ENCODE data around the gene GNS. TPM values are rescaled to one million over a fixed set of nuclear protein-coding genes. Genes with fewer than 3 reads are reported as not detected.

GNS gene
- polyA plus RNA-seq, 2 of the 4 experiments (the other 2 are of a cell fraction) = 54.3 to 109 TPM

DNA sequence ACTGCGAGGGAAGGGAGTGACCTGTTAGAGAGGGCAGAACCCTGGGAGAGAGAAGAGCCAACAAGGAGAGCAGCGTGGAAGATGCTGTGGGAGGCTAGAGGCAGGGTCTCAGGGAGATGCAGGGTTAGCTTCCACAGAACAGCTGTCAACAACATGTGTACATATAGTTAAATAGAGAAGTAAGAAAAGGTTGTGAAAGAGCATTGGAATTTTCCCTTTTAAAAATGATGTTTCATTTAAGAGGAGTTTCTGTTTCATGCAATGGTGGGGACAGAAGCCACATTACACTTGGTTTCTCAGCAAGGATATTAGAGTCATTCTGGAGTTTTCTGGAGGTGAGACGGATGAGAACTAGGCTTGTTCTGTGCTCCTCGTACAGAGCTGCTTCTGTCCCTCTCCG lies 41.4 kb upstream of the GNS start:
- ChIA-PET CTCF (interaction anchor here (0.9 to 3.6 kb wide), 13 partner anchors 10 to 431 kb away, joined by 3 to 36 read pairs (median 11); partner anchors contain the start of gene LEMD3), POLR2A (no interaction called here)
- DNase-seq (ENCODE audit: low read depth in 1 of 2, low spot score in 1 of 2) (no peak), ATAC-seq (no peak), FAIRE-seq (no peak)
- Histone ChIP-seq H3K9me3 (no peaks in the 10 kb centered on the region), H3K4me2 (no peak overlapping the region), H3K27ac (no peak overlapping the region), H3K4me1 (peaks cover 19% of the 10 kb centered on the region), H3K4me3 (no peak overlapping the region)
- TF ChIP-seq, protein P1, sequence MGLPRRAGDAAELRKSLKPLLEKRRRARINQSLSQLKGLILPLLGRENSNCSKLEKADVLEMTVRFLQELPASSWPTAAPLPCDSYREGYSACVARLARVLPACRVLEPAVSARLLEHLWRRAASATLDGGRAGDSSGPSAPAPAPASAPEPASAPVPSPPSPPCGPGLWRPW (IDR thresholded peaks at IDR 0.05) = no peak
- TF ChIP-seq, protein P2, sequence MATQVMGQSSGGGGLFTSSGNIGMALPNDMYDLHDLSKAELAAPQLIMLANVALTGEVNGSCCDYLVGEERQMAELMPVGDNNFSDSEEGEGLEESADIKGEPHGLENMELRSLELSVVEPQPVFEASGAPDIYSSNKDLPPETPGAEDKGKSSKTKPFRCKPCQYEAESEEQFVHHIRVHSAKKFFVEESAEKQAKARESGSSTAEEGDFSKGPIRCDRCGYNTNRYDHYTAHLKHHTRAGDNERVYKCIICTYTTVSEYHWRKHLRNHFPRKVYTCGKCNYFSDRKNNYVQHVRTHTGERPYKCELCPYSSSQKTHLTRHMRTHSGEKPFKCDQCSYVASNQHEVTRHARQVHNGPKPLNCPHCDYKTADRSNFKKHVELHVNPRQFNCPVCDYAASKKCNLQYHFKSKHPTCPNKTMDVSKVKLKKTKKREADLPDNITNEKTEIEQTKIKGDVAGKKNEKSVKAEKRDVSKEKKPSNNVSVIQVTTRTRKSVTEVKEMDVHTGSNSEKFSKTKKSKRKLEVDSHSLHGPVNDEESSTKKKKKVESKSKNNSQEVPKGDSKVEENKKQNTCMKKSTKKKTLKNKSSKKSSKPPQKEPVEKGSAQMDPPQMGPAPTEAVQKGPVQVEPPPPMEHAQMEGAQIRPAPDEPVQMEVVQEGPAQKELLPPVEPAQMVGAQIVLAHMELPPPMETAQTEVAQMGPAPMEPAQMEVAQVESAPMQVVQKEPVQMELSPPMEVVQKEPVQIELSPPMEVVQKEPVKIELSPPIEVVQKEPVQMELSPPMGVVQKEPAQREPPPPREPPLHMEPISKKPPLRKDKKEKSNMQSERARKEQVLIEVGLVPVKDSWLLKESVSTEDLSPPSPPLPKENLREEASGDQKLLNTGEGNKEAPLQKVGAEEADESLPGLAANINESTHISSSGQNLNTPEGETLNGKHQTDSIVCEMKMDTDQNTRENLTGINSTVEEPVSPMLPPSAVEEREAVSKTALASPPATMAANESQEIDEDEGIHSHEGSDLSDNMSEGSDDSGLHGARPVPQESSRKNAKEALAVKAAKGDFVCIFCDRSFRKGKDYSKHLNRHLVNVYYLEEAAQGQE (IDR thresholded peaks at IDR 0.05) = no peak
- TF ChIP-seq RAD21 (conservative IDR thresholded peaks at IDR 0.05 in 1 of 2, IDR thresholded peaks at IDR 0.05 in 1 of 2) (no peak), EHMT2 (IDR thresholded peaks at IDR 0.05; ENCODE audit: low read depth) (no peak), EP300 (IDR thresholded peaks at IDR 0.05) (no peak), HDAC2 (IDR thresholded peaks at IDR 0.05) (no peak), RNF2 (IDR thresholded peaks at IDR 0.05; ENCODE audit: borderline replicate concordance, low read depth) (no peak), CBX8 (IDR thresholded peaks at IDR 0.05) (no peak), CEBPB (IDR thresholded peaks at IDR 0.05) (no peak), JUNB (IDR thresholded peaks at IDR 0.05) (no peak), KDM5A (IDR thresholded peaks at IDR 0.05) (no peak), MAZ (IDR thresholded peaks at IDR 0.05; ENCODE audit: borderline replicate concordance, low read depth, low read length) (no peak), RFX5 (IDR thresholded peaks at IDR 0.05) (no peak), ZNF302 (CRISPR knock-in tag; IDR thresholded peaks at IDR 0.05) (no peak)
- TF ChIP-seq, protein P3, sequence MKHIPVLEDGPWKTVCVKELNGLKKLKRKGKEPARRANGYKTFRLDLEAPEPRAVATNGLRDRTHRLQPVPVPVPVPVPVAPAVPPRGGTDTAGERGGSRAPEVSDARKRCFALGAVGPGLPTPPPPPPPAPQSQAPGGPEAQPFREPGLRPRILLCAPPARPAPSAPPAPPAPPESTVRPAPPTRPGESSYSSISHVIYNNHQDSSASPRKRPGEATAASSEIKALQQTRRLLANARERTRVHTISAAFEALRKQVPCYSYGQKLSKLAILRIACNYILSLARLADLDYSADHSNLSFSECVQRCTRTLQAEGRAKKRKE (CRISPR knock-in tag; IDR thresholded peaks at IDR 0.05; ENCODE audit: low read depth) = no peak
- TF ChIP-seq, protein P4, sequence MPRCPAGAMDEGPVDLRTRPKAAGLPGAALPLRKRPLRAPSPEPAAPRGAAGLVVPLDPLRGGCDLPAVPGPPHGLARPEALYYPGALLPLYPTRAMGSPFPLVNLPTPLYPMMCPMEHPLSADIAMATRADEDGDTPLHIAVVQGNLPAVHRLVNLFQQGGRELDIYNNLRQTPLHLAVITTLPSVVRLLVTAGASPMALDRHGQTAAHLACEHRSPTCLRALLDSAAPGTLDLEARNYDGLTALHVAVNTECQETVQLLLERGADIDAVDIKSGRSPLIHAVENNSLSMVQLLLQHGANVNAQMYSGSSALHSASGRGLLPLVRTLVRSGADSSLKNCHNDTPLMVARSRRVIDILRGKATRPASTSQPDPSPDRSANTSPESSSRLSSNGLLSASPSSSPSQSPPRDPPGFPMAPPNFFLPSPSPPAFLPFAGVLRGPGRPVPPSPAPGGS (IDR thresholded peaks at IDR 0.05) = no peak
- TF ChIP-seq, protein P5, sequence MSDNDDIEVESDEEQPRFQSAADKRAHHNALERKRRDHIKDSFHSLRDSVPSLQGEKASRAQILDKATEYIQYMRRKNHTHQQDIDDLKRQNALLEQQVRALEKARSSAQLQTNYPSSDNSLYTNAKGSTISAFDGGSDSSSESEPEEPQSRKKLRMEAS (IDR thresholded peaks at IDR 0.05) = no peak
- WGBS (ENCODE audit: missing lambda C conversion rate) = 73% methylated on average over 5 of the region's 5 CpGs

DNA sequence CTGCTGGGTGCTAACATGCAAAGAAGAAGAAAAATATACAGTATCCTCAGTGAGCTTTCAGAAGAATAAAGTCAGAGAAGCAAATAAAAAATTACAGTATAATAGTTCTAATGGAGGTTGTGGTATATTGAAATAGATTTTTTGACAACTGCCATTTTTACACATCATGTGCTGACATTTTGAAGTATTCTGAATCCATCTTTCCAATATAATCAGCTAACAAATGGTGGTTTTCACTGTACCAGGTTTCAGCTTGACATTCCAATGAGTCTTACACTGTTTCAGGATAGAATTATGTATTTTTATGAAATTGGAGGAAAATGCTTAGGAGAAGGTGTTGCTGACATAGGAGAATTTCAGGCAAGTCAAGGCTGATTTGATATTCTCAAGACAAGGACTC lies 39.0 kb upstream of the GNS start:
- Histone ChIP-seq H3K4me2 (no peak overlapping the region), H3K4me1 (peaks cover 24% of the 10 kb centered on the region), H3K9me3 (no peaks in the 10 kb centered on the region), H3K4me3 (no peak overlapping the region), H3K27ac (no peak overlapping the region)
- ATAC-seq = no peak
- DNase-seq (ENCODE audit: low read depth in 1 of 2, low spot score in 1 of 2) = no peak
- ChIA-PET CTCF (interaction anchor here (1.0 to 5.2 kb wide), 8 partner anchors 8 to 435 kb away, joined by 3 to 33 read pairs (median 4); no protein-coding TSS in a partner anchor), POLR2A (no interaction called here)
- no peak for FAIRE-seq
- no peak for TF ChIP-seq POLR2A (IDR thresholded peaks at IDR 0.05; ENCODE audit: low read length)
- no peak for TF ChIP-seq TFCP2L1 (CRISPR knock-in tag; IDR thresholded peaks at IDR 0.05)
- no peak for TF ChIP-seq SREBF2 (IDR thresholded peaks at IDR 0.05)
- no peak for TF ChIP-seq HOXA7 (CRISPR knock-in tag; IDR thresholded peaks at IDR 0.05)
- TF ChIP-seq, protein P6, sequence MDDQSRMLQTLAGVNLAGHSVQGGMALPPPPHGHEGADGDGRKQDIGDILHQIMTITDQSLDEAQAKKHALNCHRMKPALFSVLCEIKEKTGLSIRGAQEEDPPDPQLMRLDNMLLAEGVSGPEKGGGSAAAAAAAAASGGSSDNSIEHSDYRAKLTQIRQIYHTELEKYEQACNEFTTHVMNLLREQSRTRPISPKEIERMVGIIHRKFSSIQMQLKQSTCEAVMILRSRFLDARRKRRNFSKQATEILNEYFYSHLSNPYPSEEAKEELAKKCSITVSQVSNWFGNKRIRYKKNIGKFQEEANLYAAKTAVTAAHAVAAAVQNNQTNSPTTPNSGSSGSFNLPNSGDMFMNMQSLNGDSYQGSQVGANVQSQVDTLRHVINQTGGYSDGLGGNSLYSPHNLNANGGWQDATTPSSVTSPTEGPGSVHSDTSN (IDR thresholded peaks at IDR 0.05) = no peak
- no peak for TF ChIP-seq MYC (IDR thresholded peaks at IDR 0.05; ENCODE audit: borderline replicate concordance, low read length)
- no peak for TF ChIP-seq TP53 (CRISPR knock-in tag; IDR thresholded peaks at IDR 0.05)
- no peak for TF ChIP-seq FOSL2 (IDR thresholded peaks at IDR 0.05)
- TF ChIP-seq FOSL2 (CRISPR knock-in tag; IDR thresholded peaks at IDR 0.05) = no peak
- TF ChIP-seq RAD21 (conservative IDR thresholded peaks at IDR 0.05 in 1 of 2, IDR thresholded peaks at IDR 0.05 in 1 of 2) = no peak
- no peak for TF ChIP-seq GATA3 (IDR thresholded peaks at IDR 0.05; ENCODE audit: borderline replicate concordance)
- TF ChIP-seq, protein P3 (CRISPR knock-in tag; IDR thresholded peaks at IDR 0.05; ENCODE audit: low read depth) = no peak
- no peak for TF ChIP-seq RNF2 (IDR thresholded peaks at IDR 0.05; ENCODE audit: borderline replicate concordance, low read depth)
- TF ChIP-seq, protein P7, sequence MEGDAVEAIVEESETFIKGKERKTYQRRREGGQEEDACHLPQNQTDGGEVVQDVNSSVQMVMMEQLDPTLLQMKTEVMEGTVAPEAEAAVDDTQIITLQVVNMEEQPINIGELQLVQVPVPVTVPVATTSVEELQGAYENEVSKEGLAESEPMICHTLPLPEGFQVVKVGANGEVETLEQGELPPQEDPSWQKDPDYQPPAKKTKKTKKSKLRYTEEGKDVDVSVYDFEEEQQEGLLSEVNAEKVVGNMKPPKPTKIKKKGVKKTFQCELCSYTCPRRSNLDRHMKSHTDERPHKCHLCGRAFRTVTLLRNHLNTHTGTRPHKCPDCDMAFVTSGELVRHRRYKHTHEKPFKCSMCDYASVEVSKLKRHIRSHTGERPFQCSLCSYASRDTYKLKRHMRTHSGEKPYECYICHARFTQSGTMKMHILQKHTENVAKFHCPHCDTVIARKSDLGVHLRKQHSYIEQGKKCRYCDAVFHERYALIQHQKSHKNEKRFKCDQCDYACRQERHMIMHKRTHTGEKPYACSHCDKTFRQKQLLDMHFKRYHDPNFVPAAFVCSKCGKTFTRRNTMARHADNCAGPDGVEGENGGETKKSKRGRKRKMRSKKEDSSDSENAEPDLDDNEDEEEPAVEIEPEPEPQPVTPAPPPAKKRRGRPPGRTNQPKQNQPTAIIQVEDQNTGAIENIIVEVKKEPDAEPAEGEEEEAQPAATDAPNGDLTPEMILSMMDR (IDR thresholded peaks at IDR 0.05) = no peak
- TF ChIP-seq PHF8 (IDR thresholded peaks at IDR 0.05; ENCODE audit: borderline replicate concordance, low read depth) = no peak
- TF ChIP-seq HOXB13 (CRISPR knock-in tag; IDR thresholded peaks at IDR 0.05; ENCODE audit: low read depth) = no peak

Measured in A549 (cell line).